H7 (cell line): ENCODE measurements around the gene CD7. TPM values are rescaled to one million over a fixed set of nuclear protein-coding genes. Genes with fewer than 3 reads are reported as not detected.

Source experiments
- DNase-seq: peaks from one replicate; pipeline ENCODE4 v3.0.0; 2012
- H3K27me3 ChIP-seq: 2 replicates; pipeline ENCODE4 v1.6.0; 2011; ENCODE audit warnings: mild to moderate bottlenecking, low read length; ENCODE audit not compliant: control insufficient read depth, insufficient read depth
- H3K36me3 ChIP-seq: replicated peaks from 2 replicates; pipeline ENCODE4 v1.5.1; 2011; ENCODE audit warnings: low read length; ENCODE audit not compliant: control insufficient read depth, insufficient read depth
- H3K4me3 ChIP-seq: 2 replicates; pipeline ENCODE4 v1.5.1; 2011; ENCODE audit warnings: low read depth, mild to moderate bottlenecking, control low read depth, low read length, moderate library complexity; ENCODE audit not compliant: insufficient read depth
- total RNA-seq: library from RNA; depleted of rRNA; stranded (reverse); fragments of >200 nt; shearing (Covaris generic); gene quantifications from 2 replicates; pipeline ENCODE4 v1.2.3, GENCODE V29; 2014

Gene CD7
- total RNA-seq, 1 experiment from 2014 or later, result 0.38 TPM

GRCh38 chr17:82292251-82293154, 24.9 kb downstream of the CD7 start:
- peak; percentile 99 for DNase-seq
- Histone ChIP-seq H3K36me3 (no peaks in the 10 kb centered on the region), H3K27me3 (no peaks in the 10 kb centered on the region), H3K4me3 (peak overlapping the region; percentile 88)

DNA sequence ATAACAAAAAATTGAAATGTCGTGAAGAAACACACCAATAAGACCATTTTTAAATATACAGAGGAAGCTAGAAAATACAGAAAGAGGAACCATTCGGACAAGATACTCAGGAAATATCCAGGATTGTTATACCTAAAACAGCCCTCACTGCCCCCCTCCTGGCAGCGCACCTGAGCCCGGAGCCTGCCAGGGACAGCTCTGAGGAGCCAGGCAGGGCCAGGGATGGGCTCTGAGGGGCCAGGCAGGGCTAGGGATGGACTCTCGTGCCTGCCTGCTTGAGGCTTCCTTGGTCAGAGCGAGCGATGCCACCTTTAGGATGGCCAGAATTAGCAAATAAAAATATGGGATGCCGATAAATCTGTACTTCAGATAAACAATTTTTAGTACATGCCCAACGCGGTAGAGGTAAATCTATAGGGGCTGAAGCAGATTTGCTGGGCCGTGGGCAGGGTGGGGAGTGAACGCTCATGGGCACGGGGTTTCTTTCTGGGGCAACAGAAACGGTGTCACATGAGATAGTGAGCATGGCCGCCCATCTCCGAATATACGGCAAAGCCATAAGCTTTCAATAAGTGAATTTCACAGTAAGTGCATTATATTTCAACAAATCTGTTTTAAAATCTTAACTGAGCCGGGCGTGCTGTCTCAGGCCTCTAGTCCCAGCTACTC, 25.7 kb downstream of the CD7 start:
- Histone ChIP-seq H3K36me3 (no peaks in the 10 kb centered on the region), H3K4me3 (peak overlapping the region; percentile 88), H3K27me3 (no peaks in the 10 kb centered on the region)
- peak; percentile 55 for DNase-seq

GRCh38 chr17:82287868-82288801, 29.3 kb downstream of the CD7 start:
- DNase-seq, result no peak
- no peaks in the 10 kb centered on the region for H3K36me3 ChIP-seq
- H3K27me3 ChIP-seq, result no peaks in the 10 kb centered on the region
- no peak overlapping the region for H3K4me3 ChIP-seq

- Histone ChIP-seq H3K36me3 (no peaks in the 10 kb centered on the region), H3K4me3 (no peak overlapping the region), H3K27me3 (no peaks in the 10 kb centered on the region)
- DNase-seq, result no peak
Observed at GRCh38 chr17:82287013-82287867, 30.2 kb downstream of the CD7 start.

DNA sequence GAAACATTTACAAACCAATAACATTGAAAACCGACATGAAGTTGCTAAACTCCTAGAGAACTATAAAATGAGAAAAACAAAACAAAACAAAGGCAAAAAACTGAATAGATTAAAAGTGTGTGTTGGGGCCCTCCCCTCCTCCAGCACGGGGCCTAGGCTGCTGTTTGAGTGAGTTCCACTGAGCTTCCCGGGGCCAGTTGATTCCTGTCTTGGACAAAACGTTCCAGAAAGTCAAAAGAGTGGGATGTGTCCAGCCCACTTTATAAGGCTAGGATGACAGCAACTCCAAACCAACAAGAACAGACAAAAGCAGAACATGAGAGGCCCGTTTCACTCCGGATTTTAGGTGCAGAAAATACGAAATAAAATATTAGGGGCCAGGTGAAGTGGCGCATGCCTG, 32.3 kb downstream of the CD7 start:
- Histone ChIP-seq H3K36me3 (no peaks in the 10 kb centered on the region), H3K4me3 (no peak overlapping the region), H3K27me3 (no peaks in the 10 kb centered on the region)
- no peak for DNase-seq

- no peaks in the 10 kb centered on the region for H3K27me3 ChIP-seq
- no peak overlapping the region for H3K4me3 ChIP-seq
- H3K36me3 ChIP-seq, result no peaks in the 10 kb centered on the region
- no peak for DNase-seq
Observed at GRCh38 chr17:82283208-82283749, 34.1 kb downstream of the CD7 start.

GRCh38 chr17:82282239-82283207, 34.9 kb downstream of the CD7 start:
- Histone ChIP-seq H3K4me3 (no peak overlapping the region), H3K27me3 (no peaks in the 10 kb centered on the region), H3K36me3 (no peaks in the 10 kb centered on the region)
- DNase-seq, result no peak

DNA sequence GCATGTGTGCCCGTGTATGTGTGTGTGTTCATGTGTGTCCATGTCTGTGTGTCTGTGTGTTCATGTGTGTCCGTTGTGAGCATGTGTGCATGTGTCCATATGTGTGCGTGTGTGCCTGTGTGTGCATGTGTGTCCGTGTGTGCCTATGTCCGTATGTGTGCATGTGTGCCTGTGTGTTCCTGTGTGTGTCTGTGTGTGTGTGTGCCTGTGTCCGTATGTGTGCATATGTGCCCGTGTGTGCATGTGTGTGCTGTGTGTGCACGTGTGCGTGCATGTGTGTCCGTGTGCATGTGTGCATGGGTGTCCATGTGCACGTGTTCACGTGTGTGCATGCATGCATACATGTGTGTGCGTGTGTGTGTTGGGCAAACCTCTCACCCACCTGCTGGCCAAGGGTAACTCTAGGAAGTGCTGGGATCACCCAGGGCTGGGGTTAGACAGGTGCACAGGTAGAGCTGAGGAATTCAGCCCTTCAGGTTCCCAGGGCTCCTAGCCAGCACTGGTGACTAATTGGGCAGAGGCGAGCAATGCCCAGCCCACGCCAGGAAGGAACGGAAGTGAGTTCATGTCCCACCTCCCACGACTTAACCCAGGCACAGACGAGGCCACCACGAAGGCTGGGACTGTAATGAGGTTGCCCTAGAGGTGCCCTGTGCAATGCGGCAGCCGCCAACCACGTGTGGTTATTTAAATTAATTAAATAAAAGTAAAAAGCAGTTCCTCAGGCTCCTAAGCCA, 35.7 kb downstream of the CD7 start:
- DNase-seq, result no peak
- H3K4me3 ChIP-seq, result no peak overlapping the region
- H3K27me3 ChIP-seq, result no peaks in the 10 kb centered on the region
- no peaks in the 10 kb centered on the region for H3K36me3 ChIP-seq

- peak; percentile 58 for DNase-seq
- H3K27me3 ChIP-seq, result no peaks in the 10 kb centered on the region
- H3K36me3 ChIP-seq, result no peaks in the 10 kb centered on the region
- H3K4me3 ChIP-seq, result no peak overlapping the region
Observed at GRCh38 chr17:82281076-82281475, 36.3 kb downstream of the CD7 start.

DNA sequence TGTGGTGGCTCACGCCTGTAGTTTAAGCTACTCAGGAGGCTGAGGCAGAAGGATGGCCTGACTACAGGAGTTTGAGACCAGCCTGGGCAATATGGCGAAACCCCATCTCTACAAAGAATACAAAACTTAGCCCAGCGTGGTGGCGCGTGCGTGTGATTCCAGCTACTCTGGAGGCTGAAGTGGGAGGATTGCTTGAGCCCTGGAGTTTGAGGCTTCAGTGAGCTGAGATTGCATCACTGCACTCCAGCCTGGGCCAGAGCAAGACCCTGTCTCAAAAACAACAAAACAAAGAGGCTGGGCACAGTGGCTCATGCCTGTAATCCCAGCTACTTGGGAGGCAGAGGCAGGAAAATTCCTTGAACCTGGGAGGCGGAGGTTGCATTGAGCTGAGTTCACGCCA, 36.9 kb downstream of the CD7 start:
- Histone ChIP-seq H3K27me3 (no peaks in the 10 kb centered on the region), H3K4me3 (no peak overlapping the region), H3K36me3 (no peaks in the 10 kb centered on the region)
- no peak for DNase-seq

- Histone ChIP-seq H3K36me3 (no peaks in the 10 kb centered on the region), H3K4me3 (no peak overlapping the region), H3K27me3 (no peaks in the 10 kb centered on the region)
- DNase-seq, result peak; percentile 50
Observed at GRCh38 chr17:82278786-82279391, 38.5 kb downstream of the CD7 start.

DNA sequence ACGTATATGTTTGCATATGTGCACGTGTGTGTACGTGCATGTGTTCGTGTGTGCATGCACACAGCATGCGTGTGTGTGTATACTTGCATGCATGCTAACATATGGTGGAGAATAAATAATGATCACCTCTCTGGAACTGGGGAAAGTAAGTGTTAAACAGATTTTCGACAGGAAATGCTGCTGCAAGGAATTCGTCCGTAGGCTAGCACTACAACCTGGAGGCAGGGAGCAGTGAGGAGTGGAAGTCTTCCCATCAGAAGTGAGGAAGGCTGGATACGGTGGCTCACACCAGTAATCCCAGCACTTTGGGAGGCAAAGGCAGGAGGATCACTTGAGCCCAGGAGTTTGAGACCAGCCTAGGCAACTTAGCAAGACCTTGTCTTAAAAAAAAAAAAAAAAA, 39.1 kb downstream of the CD7 start:
- DNase-seq, result no peak
- Histone ChIP-seq H3K27me3 (no peaks in the 10 kb centered on the region), H3K4me3 (no peak overlapping the region), H3K36me3 (no peaks in the 10 kb centered on the region)
